T1000 (cell line): Measurements from ENCODE around the gene MAP3K12.
"Not testable (repeated sequence)": the region's sequence is repeated elsewhere in the genome, so short reads cannot be mapped to it uniquely, and the experiment has no call there.

Source experiments
- DNase-seq: peaks from one replicate; lab custom pipeline; 2025; ENCODE audit warnings: mixed read lengths; lab: John Stamatoyannopoulos, UW

MAP3K12 gene

DNA sequence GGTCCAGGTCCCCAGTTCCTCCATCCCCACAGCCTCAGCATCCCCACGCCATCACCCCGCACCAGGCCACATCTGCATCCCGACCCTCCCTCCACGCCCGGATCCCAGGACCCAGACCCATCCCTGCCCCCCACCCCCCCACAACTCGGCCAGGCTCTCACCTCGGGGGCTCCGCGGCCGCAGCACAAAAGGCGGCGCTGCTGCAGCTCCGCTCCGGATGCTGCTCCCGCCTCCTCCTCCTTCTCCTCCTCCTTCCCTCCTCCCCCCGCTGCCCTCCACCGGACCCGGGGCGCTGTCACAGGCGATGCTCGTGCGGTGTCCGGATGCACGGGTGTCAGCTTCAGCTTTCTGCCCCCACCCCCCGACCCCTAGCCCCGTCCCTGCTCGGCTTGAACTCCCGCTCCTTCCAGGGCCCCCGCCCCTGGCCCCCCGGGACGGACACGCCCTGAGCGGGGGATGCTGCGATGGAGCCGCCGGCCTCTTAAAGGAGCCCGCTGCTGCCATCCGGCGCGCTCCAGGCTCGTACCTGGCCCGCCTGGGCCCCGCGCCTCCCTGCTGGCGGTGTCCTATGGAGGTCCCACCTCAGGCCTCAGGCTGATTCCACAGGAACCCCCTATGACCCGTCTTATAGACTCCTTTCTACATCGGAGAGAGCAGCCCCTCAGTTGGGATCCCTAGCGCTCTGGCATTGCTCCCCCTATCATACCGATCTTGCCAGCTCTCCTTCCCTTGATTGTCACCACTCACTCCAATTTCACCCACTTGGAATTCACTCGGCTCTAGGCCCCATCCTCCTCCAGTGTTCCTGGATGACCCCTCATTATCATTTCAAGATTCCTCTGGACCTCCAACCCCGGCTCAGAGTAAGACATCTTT lies at the start of gene MAP3K12:
TSS of gene MAP3K12 (minus strand) at position 193 of the 876 bp plus-strand sequence. CDS start 12,067 bp downstream, outside the sequence.
- peak; percentile 60 for DNase-seq

DNA sequence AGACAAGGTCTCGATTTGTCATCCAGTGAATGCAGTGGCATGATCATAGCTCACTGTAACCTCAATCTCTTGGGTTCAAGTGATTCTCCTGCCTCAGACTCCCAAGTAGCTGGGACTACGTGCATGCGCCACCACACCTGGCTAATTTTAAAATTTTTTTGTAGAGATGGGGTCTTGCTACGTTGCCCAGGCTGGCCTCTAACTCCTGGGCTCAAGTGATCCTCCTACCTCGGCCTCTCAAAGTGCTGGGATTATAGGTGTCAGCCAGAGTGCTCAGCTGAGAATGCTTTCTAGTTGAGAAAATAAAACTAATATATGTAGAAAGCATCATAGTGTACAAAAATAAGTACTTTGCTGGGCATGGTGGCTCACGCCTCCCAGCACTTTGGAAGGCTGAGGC lies 49.1 kb upstream of the MAP3K12 start:
- not testable (repeated sequence) for DNase-seq

DNA sequence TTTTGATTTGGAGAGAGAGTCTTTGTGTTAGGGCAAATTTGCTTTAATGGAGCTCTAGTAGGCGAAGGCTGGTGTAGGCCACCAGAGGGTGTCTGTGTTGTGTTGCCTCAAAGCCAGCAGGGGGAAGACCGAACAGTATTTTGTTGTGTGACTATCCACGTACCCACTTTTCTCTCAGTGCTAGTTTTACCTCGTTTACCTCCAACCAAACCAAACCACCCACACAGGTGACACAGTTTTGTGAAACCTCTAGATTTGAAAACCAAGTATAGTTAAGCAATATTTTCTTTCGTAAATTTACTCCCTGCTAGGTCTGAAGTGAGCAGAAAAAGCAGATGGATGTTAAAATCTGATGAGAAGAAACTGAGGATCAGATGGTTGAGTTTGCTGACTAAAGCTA lies 44.3 kb upstream of the MAP3K12 start:
- DNase-seq: peak; percentile 7

GRCh38 chr12:53539526-53539925 lies 40.3 kb upstream of the MAP3K12 start:
- DNase-seq: no peak

DNA sequence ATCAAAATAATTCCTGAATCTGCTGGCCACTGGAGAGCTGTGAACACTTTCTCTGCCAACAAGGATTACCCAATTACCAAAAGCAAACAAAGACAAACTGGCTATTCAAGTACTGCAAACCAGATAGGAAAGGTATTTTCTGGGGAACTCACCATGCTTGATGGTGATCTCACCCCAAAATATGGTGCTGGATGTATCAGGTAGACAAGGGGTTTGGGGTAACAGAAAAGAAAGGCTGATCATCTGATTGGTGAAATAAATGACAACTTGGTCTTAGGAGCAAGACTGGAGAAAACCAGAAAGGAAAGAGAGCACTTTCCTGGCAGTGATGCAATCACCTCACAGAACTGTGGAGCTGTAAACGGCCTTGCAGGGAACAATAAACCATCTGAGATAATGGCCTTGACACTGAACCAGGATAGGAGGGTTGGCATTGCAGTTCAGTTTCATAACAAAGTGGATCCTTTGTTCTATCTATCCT lies 39.0 kb upstream of the MAP3K12 start:
- DNase-seq: no peak

- no peak for DNase-seq
Observed at GRCh38 chr12:53536962-53537361, 37.7 kb upstream of the MAP3K12 start.

DNA sequence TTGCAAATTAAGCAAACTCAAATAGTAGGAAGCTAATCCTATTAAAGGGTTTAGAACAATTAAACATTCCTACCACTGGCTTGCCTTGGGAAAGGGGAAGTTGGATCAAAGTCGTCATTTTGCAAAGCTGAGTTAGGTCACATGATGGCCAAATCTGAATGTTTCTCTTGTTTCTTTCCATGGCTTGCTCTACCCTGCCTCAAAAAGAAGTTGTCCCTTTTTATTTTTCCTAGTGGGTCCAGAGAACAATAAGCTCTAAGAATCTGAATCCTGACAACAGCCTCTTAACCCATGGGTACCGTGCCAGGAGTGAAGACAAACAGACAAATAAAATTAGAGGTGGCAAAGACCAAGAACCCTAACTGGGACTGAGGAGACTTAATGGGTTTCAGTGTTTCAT lies 34.2 kb upstream of the MAP3K12 start:
- DNase-seq: no peak

- no peak for DNase-seq
Observed at GRCh38 chr12:53532524-53533445, 33.5 kb upstream of the MAP3K12 start.

DNA sequence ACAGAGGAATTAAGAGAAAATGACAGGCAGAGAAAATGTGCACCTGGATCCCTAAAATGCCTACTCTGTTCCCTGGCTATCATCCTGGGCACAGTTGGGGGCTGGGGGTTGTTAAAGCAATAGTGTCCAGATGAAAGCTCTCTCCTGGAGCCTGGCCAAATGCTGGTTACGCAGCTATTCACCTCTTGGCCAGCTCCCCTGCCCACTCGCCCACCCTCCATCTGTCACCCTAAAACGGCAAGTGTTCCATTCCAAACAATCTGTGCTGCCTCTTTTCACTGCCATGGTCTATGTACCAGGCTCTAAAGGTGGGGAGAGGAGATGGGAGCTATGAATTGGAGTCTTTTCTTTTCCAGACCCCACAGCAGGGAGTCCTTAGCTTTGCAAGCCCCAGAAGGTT lies 32.8 kb upstream of the MAP3K12 start:
- no peak for DNase-seq

DNA sequence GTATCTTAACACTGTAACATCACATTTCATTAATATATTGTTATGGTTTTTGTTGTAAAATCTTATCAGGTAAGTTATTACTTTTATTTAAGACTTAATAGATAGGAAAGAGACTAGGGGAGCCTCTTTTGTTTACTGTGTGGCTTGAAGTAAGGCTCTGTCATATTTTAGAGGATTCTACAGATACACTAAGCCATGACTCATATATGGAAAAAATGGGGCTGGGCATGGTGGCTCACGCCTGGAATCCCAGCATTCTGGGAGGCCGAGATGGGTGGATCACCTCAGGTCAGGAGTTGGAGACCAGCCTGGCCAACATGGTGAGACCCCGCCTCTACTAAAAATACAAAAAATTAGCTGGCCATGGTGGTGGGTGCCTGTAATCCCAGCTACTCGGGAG lies 31.7 kb upstream of the MAP3K12 start:
- no peak for DNase-seq

GRCh38 chr12:53530061-53530460 lies 30.8 kb upstream of the MAP3K12 start:
- DNase-seq: no peak

DNA sequence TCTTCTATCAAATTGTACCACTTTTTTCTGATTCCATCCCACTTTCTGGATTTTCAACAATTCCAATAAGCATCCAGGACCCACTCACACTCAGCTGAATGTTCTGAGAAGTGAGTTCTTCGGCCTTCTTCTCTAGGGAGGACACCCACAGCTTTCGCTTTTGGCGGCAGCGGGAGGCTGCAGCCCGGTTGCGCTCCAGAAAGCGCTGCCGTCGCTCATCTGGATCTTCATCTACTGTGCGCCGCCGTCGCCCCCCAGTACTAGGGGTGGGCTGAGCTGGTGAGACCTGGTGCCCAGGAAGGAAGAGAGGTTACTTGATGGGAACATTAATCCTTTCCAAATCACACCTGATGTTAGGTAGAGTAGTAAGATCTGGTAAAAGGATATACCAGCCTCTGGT lies 25.2 kb upstream of the MAP3K12 start:
- DNase-seq: no peak

DNA sequence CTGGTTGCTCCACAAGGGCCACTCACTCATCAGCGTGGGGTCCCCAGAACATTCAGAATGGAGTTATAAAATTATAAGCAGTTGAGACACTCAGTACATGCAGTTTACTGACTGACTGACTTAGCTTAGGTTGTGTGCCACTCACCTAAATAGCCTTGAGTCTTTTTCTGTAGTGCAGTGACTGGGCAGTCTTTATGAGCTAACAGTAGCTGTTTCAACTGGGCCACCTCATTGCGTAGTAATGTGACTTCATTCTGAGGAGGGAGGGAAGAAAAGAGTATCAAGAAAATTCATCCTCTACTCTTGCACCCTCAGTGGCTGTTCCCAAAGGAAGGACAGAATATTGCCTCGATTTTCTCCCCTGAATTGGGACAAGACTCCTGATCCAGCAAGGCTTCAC lies 23.9 kb upstream of the MAP3K12 start:
- DNase-seq: peak; percentile 13

GRCh38 chr12:53518381-53518780 lies 19.1 kb upstream of the MAP3K12 start:
- DNase-seq: no peak

DNA sequence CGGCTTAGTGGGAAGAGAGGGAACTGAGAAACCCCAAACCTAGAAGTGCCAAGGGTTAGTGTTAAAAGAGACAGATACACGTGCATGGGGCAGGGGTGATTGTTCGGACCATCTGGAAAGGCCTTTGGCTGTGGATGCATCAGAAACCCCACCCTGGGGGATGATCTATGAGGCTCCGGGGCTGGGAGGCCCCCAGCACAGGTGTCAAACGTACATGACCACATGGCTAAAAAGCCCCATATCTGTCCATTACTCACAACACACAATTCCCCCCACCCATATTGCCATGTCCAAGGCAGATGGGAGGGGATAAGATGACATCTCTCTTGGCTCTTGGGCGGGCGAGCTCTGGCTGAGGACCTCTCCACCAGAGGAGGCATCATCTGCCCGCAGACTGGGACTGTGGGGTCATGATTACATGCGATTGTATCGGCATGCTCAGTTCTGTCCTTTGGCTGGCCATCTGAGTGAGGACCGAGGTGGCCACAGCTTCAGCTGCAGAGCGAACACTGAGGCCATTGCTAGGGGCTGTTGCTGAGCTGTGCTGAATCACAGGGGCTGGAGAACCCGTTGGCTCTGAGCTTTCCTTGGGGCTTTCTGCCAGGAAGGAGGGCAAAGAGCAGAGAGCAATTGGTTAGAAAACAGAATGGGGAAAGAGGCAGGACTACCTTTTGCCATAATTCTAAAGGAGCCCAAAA lies 17.6 kb upstream of the MAP3K12 start:
- DNase-seq: no peak

DNA sequence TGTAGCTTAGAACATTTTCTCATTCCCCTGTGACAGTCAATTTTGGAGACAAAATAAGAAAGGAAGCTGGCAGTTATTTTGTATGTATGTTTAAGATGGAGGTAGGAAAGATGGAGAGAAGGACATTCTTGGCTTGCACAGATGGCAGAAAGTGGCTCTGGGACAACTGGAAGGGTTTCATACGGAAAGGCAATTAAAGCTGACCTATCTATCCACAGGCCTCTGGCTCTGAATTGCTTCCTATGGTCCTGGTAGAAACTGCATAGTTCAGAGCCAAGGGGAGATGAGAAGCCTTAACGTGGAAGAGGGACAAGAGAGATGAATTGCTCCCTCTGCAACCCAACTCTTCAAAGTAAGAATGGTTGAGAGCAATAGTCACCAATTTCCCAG lies 16.0 kb upstream of the MAP3K12 start:
- DNase-seq: no peak

DNA sequence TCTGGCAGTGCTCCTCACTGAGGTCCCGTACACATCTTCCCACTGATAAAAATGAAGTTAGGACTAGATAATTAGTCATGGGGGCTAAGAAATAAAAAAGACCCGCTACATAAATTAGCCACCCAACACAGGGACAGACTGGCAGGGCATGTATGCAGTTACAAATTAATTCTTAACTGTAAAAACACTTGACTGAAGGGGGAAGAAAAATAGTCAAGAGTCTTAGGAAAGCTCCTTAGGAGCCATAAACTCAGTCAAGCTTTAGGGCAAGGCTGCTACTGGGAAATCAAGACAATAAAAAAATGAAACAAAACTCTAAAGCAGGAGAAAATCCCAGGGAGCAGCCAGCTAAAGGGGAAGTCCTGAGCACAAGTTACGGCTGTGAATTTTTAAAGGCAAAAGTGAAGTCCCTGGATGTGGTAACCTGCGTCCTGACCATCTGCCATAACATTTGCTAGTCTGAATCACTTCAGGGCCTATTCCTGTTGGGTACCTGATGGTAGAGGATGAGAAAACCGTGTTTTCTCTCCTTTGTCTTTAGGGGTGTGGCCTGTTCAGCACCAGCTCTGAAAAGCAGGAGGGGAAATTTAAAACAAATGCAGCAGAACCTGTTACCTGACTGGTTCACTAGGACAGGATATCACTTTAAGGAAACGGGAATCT lies 15.5 kb upstream of the MAP3K12 start:
- no peak for DNase-seq

- DNase-seq: no peak
Observed at GRCh38 chr12:53513712-53514410, 14.6 kb upstream of the MAP3K12 start.

GRCh38 chr12:53510181-53510812 lies 11.0 kb upstream of the MAP3K12 start:
- no peak for DNase-seq

DNA sequence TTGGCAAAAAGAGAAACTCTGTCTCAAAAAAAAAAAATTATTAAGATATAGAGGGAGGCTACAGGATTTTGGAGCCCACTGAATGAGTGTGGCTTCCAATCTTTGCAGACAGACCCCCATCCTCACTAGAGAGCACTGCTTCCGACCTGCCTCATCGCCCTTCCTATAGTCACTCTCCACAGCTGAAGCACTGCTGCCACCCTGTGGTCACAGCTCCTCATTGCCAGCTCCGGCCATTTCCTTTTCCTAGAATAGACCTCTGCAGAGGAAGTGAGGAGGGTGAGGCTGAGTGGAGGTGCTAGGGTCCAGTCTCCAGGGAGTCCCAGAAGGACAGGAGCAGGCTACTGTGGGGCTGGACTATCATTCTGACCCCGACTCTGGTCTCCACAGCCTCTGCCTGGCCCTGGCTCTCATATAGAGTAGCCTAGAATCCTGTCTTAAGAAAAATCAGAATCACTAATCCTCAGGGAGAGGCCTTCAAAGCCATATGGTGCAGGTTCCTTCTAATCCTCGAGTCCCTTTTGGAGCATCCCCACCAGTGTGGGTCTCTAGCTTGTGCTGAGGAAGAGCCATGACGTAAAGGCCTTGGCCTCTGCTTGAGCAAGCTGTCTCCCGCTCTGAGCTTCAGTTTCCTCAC lies 9.4 kb upstream of the MAP3K12 start:
- DNase-seq: peak; percentile 77
